IMR-90 (cell line): ENCODE data around the gene ACSS1. TPM values are rescaled to one million over a fixed set of nuclear protein-coding genes. Genes with fewer than 3 reads are reported as not detected.

Experiments used
- ATAC-seq: fragments of 200-7000 bp; cut with Tn5 transposase; 2 replicates; pipeline ENCODE4 v1.9.1; 2020; ENCODE audit warnings: low read depth, mild to moderate bottlenecking, moderate library complexity
- BruUV-seq: library from RNA; stranded (reverse); fragments of 400-500 nt; replicated peaks from 2 replicates; lab custom pipeline; 2021; lab: Mats Ljungman, UMichigan
- CTCF ChIA-PET: fragments of 300-600 bp; formaldehyde crosslinking; extraction: SDS; loops from one replicate; lab custom pipeline; 2021; ENCODE audit warnings: antibody characterized with exemption; lab: Yijun Ruan, JAX
- POLR2A ChIA-PET: fragments of 300-600 bp; sonication (Branson Sonifier 250); formaldehyde crosslinking; loops from one replicate; lab custom pipeline; 2022; ENCODE audit warnings: antibody characterized with exemption; ENCODE audit not compliant: unreplicated experiment; lab: Charles Lee
- DNase-seq: peaks from one replicate; pipeline ENCODE4 v3.0.0; 2013
- H2AFZ ChIP-seq: replicated peaks from 2 replicates; pipeline ENCODE3; 2013; ENCODE audit warnings: low read length, mild to moderate bottlenecking; ENCODE audit not compliant: poor library complexity
- H2AK5ac ChIP-seq: 2 replicates; pipeline ENCODE4 v1.6.1; 2013; ENCODE audit warnings: low read depth, low read length, inconsistent platforms
- H2AK9ac ChIP-seq: replicated peaks from 2 replicates; pipeline ENCODE3; 2013; ENCODE audit warnings: mild to moderate bottlenecking, low read depth, low read length, moderate library complexity; ENCODE audit not compliant: poor library complexity
- H2BK120ac ChIP-seq: 2 replicates; pipeline ENCODE4 v1.6.1; 2013; ENCODE audit warnings: low read depth, low read length, inconsistent platforms
- H2BK15ac ChIP-seq: 3 replicates; pipeline ENCODE4 v1.6.1; 2013; ENCODE audit warnings: low read depth, low read length, inconsistent platforms
- H2BK20ac ChIP-seq: 2 replicates; pipeline ENCODE4 v1.6.1; 2013; ENCODE audit warnings: low read depth, mild to moderate bottlenecking, inconsistent platforms, low read length, moderate library complexity
- H2BK5ac ChIP-seq: 2 replicates; pipeline ENCODE4 v1.6.1; 2013; ENCODE audit warnings: mild to moderate bottlenecking, low read depth, low read length, inconsistent platforms; ENCODE audit not compliant: poor library complexity, severe bottlenecking
- H3K14ac ChIP-seq: replicated peaks from 2 replicates; pipeline ENCODE4 v1.6.1; 2013; ENCODE audit warnings: low read depth, low read length, inconsistent platforms
- H3K18ac ChIP-seq: 2 replicates; pipeline ENCODE4 v1.6.1; 2013; ENCODE audit warnings: low read depth, low read length, control low read depth
- H3K23ac ChIP-seq: 2 replicates; pipeline ENCODE4 v1.6.1; 2013; ENCODE audit warnings: low read depth, low read length, inconsistent platforms
- H3K27ac ChIP-seq: 2 replicates; pipeline ENCODE4 v1.5.1; 2013; ENCODE audit warnings: mild to moderate bottlenecking, control low read depth, low read length; ENCODE audit not compliant: insufficient read depth
- H3K27me3 ChIP-seq: 2 replicates; pipeline ENCODE4 v1.6.1; 2013; ENCODE audit warnings: low read length; ENCODE audit not compliant: control insufficient read depth, insufficient read depth
- H3K36me3 ChIP-seq: 2 replicates; pipeline ENCODE4 v1.6.1; 2013; ENCODE audit warnings: low read length, mixed read lengths; ENCODE audit not compliant: control insufficient read depth, insufficient read depth
- H3K4ac ChIP-seq: 2 replicates; pipeline ENCODE4 v1.6.1; 2013; ENCODE audit warnings: low read depth, low read length, inconsistent platforms
- H3K4me1 ChIP-seq: 2 replicates; pipeline ENCODE4 v1.6.1; 2013; ENCODE audit warnings: low read length, mixed read lengths; ENCODE audit not compliant: control insufficient read depth, insufficient read depth
- H3K4me2 ChIP-seq: 2 replicates; pipeline ENCODE4 v1.6.1; 2013; ENCODE audit warnings: low read depth, mild to moderate bottlenecking, control low read depth, low read length, moderate library complexity
- H3K4me3 ChIP-seq: 2 replicates; pipeline ENCODE4 v1.5.1; 2013; ENCODE audit warnings: low read depth, mild to moderate bottlenecking, control low read depth, low read length, moderate library complexity; ENCODE audit not compliant: insufficient read depth
- H3K56ac ChIP-seq: 2 replicates; pipeline ENCODE4 v1.6.1; 2013; ENCODE audit warnings: low read length, inconsistent platforms; ENCODE audit not compliant: insufficient read depth; ENCODE audit errors: extremely low read depth
- H3K79me1 ChIP-seq, 2 experiments: 2 replicates each; pipeline ENCODE4 v1.6.1; 2013; ENCODE audit warnings: low read length in 2 of 2, inconsistent platforms in 1 of 2, low read depth in 1 of 2
- H3K9ac ChIP-seq: 2 replicates; pipeline ENCODE4 v1.6.1; 2013; ENCODE audit warnings: low read depth, low read length, control low read depth
- H3K9me1 ChIP-seq: 2 replicates; pipeline ENCODE4 v1.6.1; 2013; ENCODE audit warnings: low read length, inconsistent platforms; ENCODE audit not compliant: insufficient read depth
- H3K9me3 ChIP-seq: 2 replicates; pipeline ENCODE4 v1.6.1; 2013; ENCODE audit warnings: low read length; ENCODE audit not compliant: control insufficient read depth, insufficient read depth
- H4K20me1 ChIP-seq: 2 replicates; pipeline ENCODE4 v1.6.1; 2013; ENCODE audit warnings: low read length, inconsistent platforms; ENCODE audit not compliant: insufficient read depth
- H4K5ac ChIP-seq: 2 replicates; pipeline ENCODE4 v1.6.1; 2013; ENCODE audit warnings: mild to moderate bottlenecking, low read depth, low read length, control low read depth
- H4K8ac ChIP-seq, 2 experiments: 2 replicates each; pipeline ENCODE4 v1.6.1; 2013; ENCODE audit warnings: low read depth in 2 of 2, low read length in 2 of 2, control low read depth in 1 of 2, inconsistent platforms in 1 of 2
- H4K91ac ChIP-seq: 2 replicates; pipeline ENCODE4 v1.6.1; 2013; ENCODE audit warnings: low read depth, low read length, inconsistent platforms; ENCODE audit not compliant: insufficient read depth
- CEBPB ChIP-seq: IDR thresholded peaks from 2 replicates; pipeline ENCODE4 v1.6.1; 2012; ENCODE audit warnings: low read depth, low read length, improper control_type of control experiment
- CHD1 ChIP-seq: IDR thresholded peaks from 2 replicates; pipeline ENCODE4 v1.6.1; 2012; ENCODE audit warnings: low read depth, low read length, improper control_type of control experiment
- MAZ ChIP-seq: IDR thresholded peaks from 2 replicates; pipeline ENCODE4 v1.6.1; 2012; ENCODE audit warnings: low read depth, mild to moderate bottlenecking, low read length, improper control_type of control experiment, moderate library complexity, borderline replicate concordance
- POLR2A ChIP-seq: IDR thresholded peaks from 2 replicates; pipeline ENCODE4 v1.6.1; 2012; ENCODE audit warnings: mild to moderate bottlenecking, low read depth, low read length
- WGBS, 2 experiments: methylation state at CpG; one replicate each; pipeline versions ENCODE4 v1.1.5 to v1.1.7; 2013; ENCODE audit warnings: missing lambda C conversion rate in 2 of 2; ENCODE audit not compliant: insufficient read length in 1 of 2; ENCODE audit errors: extremely low coverage in 2 of 2; 5-methylcytosine and 5-hydroxymethylcytosine counted together
- dilution Hi-C: fragments of 300-500 bp; cut with HindIII; formaldehyde crosslinking; loops from one replicate; pipeline ENCODE4 v1.14.3; 2018; ENCODE audit warnings: low sequenced_read_pairs; ENCODE audit not compliant: unreplicated experiment
- in situ Hi-C: fragments of 300-500 bp; cut with MboI; formaldehyde crosslinking; loops from 3 replicates; pipeline ENCODE4 v1.14.3; 2019; ENCODE audit warnings: low sequenced_read_pairs, inconsistent platforms, mixed read lengths
- intact Hi-C: fragments of 100-400 bp; cut with micrococcal nuclease; formaldehyde crosslinking; loops from 2 replicates; pipeline ENCODE4 v1.10.0; 2022
- polyA plus RNA-seq, 3 experiments: library from polyadenylated mRNA; depleted of rRNA; stranded (reverse); fragments of >200 nt; gene quantifications; 2 replicates each; pipeline ENCODE4 v1.2.3, GENCODE V29; 2012; ENCODE audit warnings: low replicate concordance in 1 of 3
- total RNA-seq: library from RNA; depleted of rRNA; stranded (reverse); fragments of >200 nt; gene quantifications from 2 replicates; pipeline ENCODE4 v1.2.3, GENCODE V29; 2012
- TF ChIP-seq, protein P1 (sequence below): fragments of 150-350 bp; IDR thresholded peaks from 2 replicates; pipeline ENCODE4 v1.6.1; 2017; ENCODE audit warnings: mild to moderate bottlenecking, antibody characterized with exemption, low read length, low read depth

The ACSS1 gene
- total and polyA plus RNA-seq, 2 of the 4 experiments (the other 2 are of a cell fraction): 0.72 to 1.2 TPM

DNA sequence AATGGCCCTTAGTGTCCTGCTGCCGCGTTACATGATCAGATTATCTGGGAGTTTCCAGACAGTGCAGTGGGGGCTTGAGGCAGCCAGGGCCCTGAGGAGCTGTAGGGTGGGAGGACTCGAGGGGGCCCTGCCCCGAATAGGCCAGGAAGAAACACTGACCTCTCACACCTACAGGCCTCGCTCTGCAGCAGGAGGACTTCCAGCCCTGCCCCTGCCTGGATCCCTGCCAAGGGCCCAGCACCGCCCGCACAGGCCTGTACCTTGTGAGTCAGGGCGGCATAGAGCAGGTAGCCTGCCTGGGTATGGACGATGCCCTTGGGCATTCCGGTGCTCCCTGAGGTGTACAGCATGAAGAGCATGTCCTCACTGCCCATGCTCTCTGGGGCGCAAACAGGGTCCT lies 35.3 kb downstream of the ACSS1 start:
- Histone ChIP-seq H3K27me3 (peaks cover 2% of the 10 kb centered on the region), H2BK20ac (no peak overlapping the region), H3K4me1 (no peaks in the 10 kb centered on the region), H3K4me3 (no peak overlapping the region), H2AFZ (no peak overlapping the region), H3K9me3 (no peaks in the 10 kb centered on the region), H2BK120ac (no peak overlapping the region), H4K20me1 (no peaks in the 10 kb centered on the region), H3K36me3 (no peaks in the 10 kb centered on the region), H3K14ac (no peak overlapping the region), H2BK15ac (no peak overlapping the region), H3K18ac (no peak overlapping the region), H2AK5ac (no peak overlapping the region), H3K56ac (no peak overlapping the region), H3K4me2 (no peak overlapping the region), H2AK9ac (no peak overlapping the region), H3K9me1 (0 out of 2 replicates have a peak, but pooled peaks cover 3% of the 10 kb centered on the region), H3K9ac (no peak overlapping the region), H3K27ac (no peak overlapping the region), H2BK5ac (no peak overlapping the region), H3K23ac (no peak overlapping the region), H3K4ac (no peak overlapping the region), H4K5ac (no peak overlapping the region), H4K91ac (no peak overlapping the region), H3K79me1 (no peaks in the 10 kb centered on the region), H4K8ac (no peak overlapping the region)
- DNase-seq: no peak
- no peak for ATAC-seq
- TF ChIP-seq, protein P1, sequence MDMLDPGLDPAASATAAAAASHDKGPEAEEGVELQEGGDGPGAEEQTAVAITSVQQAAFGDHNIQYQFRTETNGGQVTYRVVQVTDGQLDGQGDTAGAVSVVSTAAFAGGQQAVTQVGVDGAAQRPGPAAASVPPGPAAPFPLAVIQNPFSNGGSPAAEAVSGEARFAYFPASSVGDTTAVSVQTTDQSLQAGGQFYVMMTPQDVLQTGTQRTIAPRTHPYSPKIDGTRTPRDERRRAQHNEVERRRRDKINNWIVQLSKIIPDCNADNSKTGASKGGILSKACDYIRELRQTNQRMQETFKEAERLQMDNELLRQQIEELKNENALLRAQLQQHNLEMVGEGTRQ: no peak
- TF ChIP-seq POLR2A (no peak), CHD1 (no peak), MAZ (no peak), CEBPB (no peak)
- dilution Hi-C loops: no loop called here
- ChIA-PET CTCF (no interaction called here), POLR2A (no interaction called here)
- WGBS, 2 experiments: 55% methylated on average over 3 of the region's 11 CpGs; no CpG with 5 or more reads in 1 of the 2 experiments
- intact Hi-C loops: no loop called here
- in situ Hi-C loops: no loop called here
- no TSS peak for BruUV-seq
